ENCODE results near the gene HMGB1. TPM values are rescaled to one million over a fixed set of nuclear protein-coding genes. Genes with fewer than 3 reads are reported as not detected.

The HMGB1 gene
- total RNA-seq, 1 donor from 2014 or later = 476 TPM

DNA sequence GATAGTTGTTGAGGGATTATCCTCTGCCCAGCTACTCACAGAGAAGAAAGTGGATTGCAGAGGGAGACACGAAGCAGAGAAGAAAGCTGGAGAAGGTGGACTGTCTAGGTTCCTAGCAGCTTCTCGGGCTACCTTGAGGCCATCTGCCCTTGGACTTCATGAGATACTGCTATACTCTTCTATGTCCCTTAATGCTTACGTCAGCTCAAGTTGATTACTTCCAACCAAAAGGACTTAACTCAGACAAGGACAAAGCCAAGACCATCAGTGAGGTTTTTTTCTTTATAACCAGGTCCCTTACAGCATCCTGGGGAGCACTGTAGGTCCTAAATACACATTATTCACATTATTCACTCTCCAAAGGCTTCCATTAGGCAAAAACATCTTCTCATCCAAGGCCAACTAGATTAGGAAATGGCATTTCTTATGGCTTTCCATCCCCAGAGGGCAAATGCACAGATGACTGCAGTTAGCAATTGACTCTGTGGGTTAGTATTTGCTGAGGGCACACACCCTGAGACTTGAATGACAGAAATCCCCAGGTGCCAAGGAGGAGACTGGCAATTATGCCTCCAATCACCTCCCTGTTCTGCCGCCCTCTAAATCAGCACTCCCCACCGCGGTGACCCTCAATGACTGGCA is 47.5 kb downstream of the HMGB1 start:
- Mint-ChIP-seq H3K27me3 (ENCODE audit: low read depth) (peaks cover 3% of the 10 kb centered on the region), H3K27ac (no peak overlapping the region), H3K9me3 (no peaks in the 10 kb centered on the region), H3K4me1 (peaks cover 23% of the 10 kb centered on the region), H3K36me3 (no peaks in the 10 kb centered on the region), H3K4me3 (no peak overlapping the region)
- TF ChIP-seq, protein P1, sequence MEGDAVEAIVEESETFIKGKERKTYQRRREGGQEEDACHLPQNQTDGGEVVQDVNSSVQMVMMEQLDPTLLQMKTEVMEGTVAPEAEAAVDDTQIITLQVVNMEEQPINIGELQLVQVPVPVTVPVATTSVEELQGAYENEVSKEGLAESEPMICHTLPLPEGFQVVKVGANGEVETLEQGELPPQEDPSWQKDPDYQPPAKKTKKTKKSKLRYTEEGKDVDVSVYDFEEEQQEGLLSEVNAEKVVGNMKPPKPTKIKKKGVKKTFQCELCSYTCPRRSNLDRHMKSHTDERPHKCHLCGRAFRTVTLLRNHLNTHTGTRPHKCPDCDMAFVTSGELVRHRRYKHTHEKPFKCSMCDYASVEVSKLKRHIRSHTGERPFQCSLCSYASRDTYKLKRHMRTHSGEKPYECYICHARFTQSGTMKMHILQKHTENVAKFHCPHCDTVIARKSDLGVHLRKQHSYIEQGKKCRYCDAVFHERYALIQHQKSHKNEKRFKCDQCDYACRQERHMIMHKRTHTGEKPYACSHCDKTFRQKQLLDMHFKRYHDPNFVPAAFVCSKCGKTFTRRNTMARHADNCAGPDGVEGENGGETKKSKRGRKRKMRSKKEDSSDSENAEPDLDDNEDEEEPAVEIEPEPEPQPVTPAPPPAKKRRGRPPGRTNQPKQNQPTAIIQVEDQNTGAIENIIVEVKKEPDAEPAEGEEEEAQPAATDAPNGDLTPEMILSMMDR (IDR thresholded peaks at IDR 0.05; ENCODE audit: unreplicated experiment) = no peak
- no peak for DNase-seq (ENCODE audit: low spot score in 2 of 2, unreplicated experiment in 2 of 2)

DNA sequence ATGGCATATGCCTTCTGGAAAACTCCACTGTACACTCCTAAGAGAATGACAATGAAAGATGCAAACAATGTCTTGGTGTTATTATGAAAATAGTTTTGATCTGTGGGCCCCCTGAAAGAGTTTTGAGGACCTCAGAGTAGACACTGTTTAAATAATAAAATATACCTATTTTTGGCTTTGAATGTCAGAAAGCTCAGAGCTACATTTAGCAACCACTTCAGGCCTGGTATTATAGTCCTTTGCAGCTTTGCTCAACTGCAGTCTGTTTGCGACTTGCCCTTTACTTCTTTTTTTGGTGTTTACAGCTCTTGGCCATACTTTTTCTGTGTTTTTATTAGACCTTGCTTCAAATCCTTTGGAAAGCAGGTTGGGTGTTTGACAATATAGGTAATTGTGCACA is 49.3 kb downstream of the HMGB1 start:
- H3K4me1 Mint-ChIP-seq = peaks cover 22% of the 10 kb centered on the region
- H3K27ac Mint-ChIP-seq = no peak overlapping the region
- no peak overlapping the region for H3K4me3 Mint-ChIP-seq
- TF ChIP-seq, protein P1 (IDR thresholded peaks at IDR 0.05; ENCODE audit: unreplicated experiment) = no peak
- no peaks in the 10 kb centered on the region for H3K9me3 Mint-ChIP-seq
- no peaks in the 10 kb centered on the region for H3K36me3 Mint-ChIP-seq
- no peak for DNase-seq (ENCODE audit: low spot score in 2 of 2, unreplicated experiment in 2 of 2)
- H3K27me3 Mint-ChIP-seq (ENCODE audit: low read depth) = no peaks in the 10 kb centered on the region

DNA sequence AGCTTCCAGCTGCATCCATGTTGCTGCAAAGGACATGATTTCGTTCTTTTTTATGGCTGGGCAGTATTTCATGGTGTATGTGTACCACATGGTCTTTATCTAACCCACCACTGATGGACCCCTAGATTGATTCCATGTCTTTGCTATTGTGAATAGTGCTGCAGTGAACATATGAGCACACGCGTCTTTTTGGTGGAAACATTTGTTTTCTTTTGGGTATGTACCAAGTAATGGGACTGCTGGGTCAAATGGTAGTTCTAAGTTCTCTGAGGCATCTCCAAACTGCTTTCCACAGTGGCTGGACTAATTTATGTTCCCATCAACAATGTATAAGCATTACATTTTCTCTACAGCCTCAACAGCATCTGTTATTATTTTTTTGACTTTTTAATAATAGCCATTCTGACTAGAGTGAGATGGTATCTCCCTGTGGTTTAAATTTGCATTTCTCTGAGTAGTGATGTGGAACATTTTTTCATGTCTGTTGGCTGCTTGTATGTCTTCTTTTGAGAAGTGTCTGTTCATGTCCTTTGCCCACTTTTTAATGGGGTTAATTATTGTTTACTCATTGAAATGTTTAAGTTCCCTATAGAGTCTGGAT is 50.2 kb downstream of the HMGB1 start:
- DNase-seq (ENCODE audit: low spot score in 2 of 2, unreplicated experiment in 2 of 2) = no peak
- no peak overlapping the region for H3K27ac Mint-ChIP-seq

DNA sequence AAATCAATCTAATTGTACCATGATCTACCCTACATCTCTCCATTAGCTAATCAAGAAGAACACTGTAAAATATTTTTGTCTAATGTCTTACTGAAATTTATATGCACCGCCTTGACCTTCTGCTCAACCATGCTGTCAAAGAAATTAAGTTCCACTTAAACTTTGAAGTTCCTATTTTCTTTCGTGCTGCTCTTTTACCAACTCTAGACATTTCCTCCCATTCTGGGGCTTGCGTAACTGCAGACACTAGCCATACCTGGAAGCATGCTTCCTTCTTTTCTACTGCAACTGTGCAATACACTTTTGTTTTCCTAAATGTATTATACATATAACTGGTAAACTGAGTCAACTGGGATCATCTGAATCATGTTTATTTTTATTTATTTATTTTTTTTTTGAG is 51.9 kb downstream of the HMGB1 start:
- TF ChIP-seq, protein P1 (IDR thresholded peaks at IDR 0.05; ENCODE audit: unreplicated experiment) = no peak
- peaks cover 16% of the 10 kb centered on the region for H3K4me1 Mint-ChIP-seq
- no peaks in the 10 kb centered on the region for H3K9me3 Mint-ChIP-seq
- no peak overlapping the region for H3K4me3 Mint-ChIP-seq
- no peaks in the 10 kb centered on the region for H3K36me3 Mint-ChIP-seq
- DNase-seq (ENCODE audit: low spot score in 2 of 2, unreplicated experiment in 2 of 2) = no peak
- H3K27me3 Mint-ChIP-seq (ENCODE audit: low read depth) = no peaks in the 10 kb centered on the region
- no peak overlapping the region for H3K27ac Mint-ChIP-seq

More for the DNA sequence above, 50.2 kb downstream of the HMGB1 start:
- no peaks in the 10 kb centered on the region for H3K9me3 Mint-ChIP-seq
- H3K27me3 Mint-ChIP-seq (ENCODE audit: low read depth) = no peaks in the 10 kb centered on the region
- H3K4me3 Mint-ChIP-seq = no peak overlapping the region
- H3K36me3 Mint-ChIP-seq = no peaks in the 10 kb centered on the region
- H3K4me1 Mint-ChIP-seq = peaks cover 14% of the 10 kb centered on the region
- TF ChIP-seq, protein P1 (IDR thresholded peaks at IDR 0.05; ENCODE audit: unreplicated experiment) = no peak

DNA sequence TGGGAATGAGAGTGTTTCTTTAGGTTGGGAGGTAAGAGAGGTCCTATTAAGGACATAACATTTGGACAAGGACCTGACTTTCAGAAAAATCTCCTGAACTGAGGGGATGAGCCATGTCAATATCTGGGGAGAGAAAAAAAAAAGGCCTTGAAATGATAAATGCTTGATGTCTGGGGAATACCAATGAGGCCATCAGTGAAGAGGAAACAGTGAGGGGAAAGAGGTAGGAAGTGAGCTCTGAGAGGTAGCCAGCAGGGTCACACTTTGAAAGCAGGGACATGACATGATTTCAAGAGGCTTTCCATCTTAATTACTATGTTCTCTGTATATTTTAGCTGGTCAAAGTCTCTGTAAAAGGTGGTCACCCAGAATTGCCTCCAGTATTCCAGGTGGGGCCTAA is 53.4 kb downstream of the HMGB1 start:
- H3K9me3 Mint-ChIP-seq = no peaks in the 10 kb centered on the region
- no peaks in the 10 kb centered on the region for H3K36me3 Mint-ChIP-seq
- no peak overlapping the region for H3K27ac Mint-ChIP-seq
- no peak for DNase-seq (ENCODE audit: low spot score in 2 of 2, unreplicated experiment in 2 of 2)
- TF ChIP-seq, protein P1 (IDR thresholded peaks at IDR 0.05; ENCODE audit: unreplicated experiment) = no peak
- peaks cover 20% of the 10 kb centered on the region for H3K4me1 Mint-ChIP-seq
- no peak overlapping the region for H3K4me3 Mint-ChIP-seq
- H3K27me3 Mint-ChIP-seq (ENCODE audit: low read depth) = no peaks in the 10 kb centered on the region
